ENCODE results near the gene CREBBP. TPM values are rescaled to one million over a fixed set of nuclear protein-coding genes. Genes with fewer than 3 reads are reported as not detected.

Gene CREBBP
- total RNA-seq, 4 donors from 2014 or later: 67.1 to 106 (median 91.0) TPM

DNA sequence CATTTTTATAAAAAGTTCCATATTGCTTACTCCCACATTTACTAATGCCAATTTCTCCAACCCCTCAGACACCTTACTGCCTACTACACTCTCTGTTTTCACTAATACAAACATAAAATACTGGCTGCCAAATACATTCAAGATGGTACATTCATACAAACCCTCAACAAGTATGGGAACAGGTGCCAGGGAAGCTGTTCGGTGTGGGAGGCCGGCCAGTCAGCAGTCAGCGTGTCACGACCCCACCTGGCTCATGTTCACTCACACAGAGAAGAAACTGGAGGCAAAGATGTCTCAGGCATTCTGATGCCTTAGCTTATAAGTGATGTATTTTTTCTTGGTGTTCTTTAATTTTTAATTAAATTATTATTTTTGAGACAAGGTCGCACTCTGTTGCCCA is 120.8 kb downstream of the CREBBP start:
- Histone ChIP-seq H3K4me3 (no peak overlapping the region), H3K4me1 (peaks cover 0 to 28% (median 6%) of the 10 kb centered on the region in 4 donors), H3K9me3 (no peaks in the 10 kb centered on the region), H3K27ac (no peak overlapping the region), H3K36me3 (peaks cover 0 to 87% (median 27%) of the 10 kb centered on the region in 3 donors), H3K27me3 (no peaks in the 10 kb centered on the region)
- TF ChIP-seq EP300 (IDR thresholded peaks at IDR 0.05) (no peak), CTCF (IDR thresholded peaks at IDR 0.05) (no peak), POLR2A (IDR thresholded peaks at IDR 0.05) (no peak)
- WGBS, 2 donors: 75 to 93% methylated on average over 5 of the region's 5 CpGs
- no peak for DNase-seq (ENCODE audit: low spot score in 2 of 2)

- TF ChIP-seq POLR2A (IDR thresholded peaks at IDR 0.05) (no peak), EP300 (IDR thresholded peaks at IDR 0.05) (no peak), CTCF (IDR thresholded peaks at IDR 0.05) (no peak)
- H3K9me3 ChIP-seq: no peaks in the 10 kb centered on the region
- 79 to 83% methylated on average over 9 of the region's 9 CpGs for WGBS, 2 donors
- DNase-seq (ENCODE audit: low spot score in 2 of 2): no peak
- no peaks in the 10 kb centered on the region for H3K27me3 ChIP-seq
- H3K4me1 ChIP-seq: peaks cover 0 to 19% (median 0%) of the 10 kb centered on the region in 4 donors
- H3K4me3 ChIP-seq: no peak overlapping the region
- H3K36me3 ChIP-seq: peaks cover 0 to 77% (median 27%) of the 10 kb centered on the region in 3 donors
- no peak overlapping the region for H3K27ac ChIP-seq
These were observed 124.4 kb downstream of the CREBBP start for GRCh38 chr16:3756113-3756512.

- H3K9me3 ChIP-seq: no peaks in the 10 kb centered on the region
- no peak for DNase-seq (ENCODE audit: low spot score in 2 of 2)
These were observed 125.3 kb downstream of the CREBBP start for GRCh38 chr16:3755249-3755648.

DNA sequence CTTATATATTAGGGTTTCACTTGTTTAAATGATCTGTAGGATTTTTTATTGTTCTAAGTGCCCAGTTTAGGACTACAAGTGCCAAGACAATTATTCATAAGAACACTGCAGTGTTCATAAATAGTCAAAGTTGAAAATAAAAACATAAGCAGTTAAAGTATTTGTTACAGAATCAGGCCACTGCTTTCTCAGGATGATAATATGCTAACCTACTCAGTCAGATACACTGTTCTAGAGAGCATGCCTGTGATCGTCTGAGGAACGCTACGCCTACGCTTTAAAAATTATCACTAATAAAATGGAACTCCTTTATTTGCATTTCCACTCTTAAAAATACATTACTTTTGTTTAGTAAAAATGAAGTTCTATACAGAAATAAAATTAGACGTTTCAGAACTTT is 125.7 kb downstream of the CREBBP start:
- Histone ChIP-seq H3K27me3 (no peaks in the 10 kb centered on the region), H3K27ac (no peak overlapping the region), H3K4me1 (peaks cover 0 to 12% (median 0%) of the 10 kb centered on the region in 4 donors), H3K9me3 (no peaks in the 10 kb centered on the region), H3K4me3 (no peak overlapping the region), H3K36me3 (peaks cover 0 to 85% (median 27%) of the 10 kb centered on the region in 3 donors)
- DNase-seq (ENCODE audit: low spot score in 2 of 2): no peak
- 78 to 82% methylated on average over 5 of the region's 5 CpGs for WGBS, 2 donors
- TF ChIP-seq CTCF (IDR thresholded peaks at IDR 0.05) (no peak), EP300 (IDR thresholded peaks at IDR 0.05) (no peak), POLR2A (IDR thresholded peaks at IDR 0.05) (no peak)

More at GRCh38 chr16:3755249-3755648, 125.3 kb downstream of the CREBBP start:
- Histone ChIP-seq H3K27ac (no peak overlapping the region), H3K4me1 (peaks cover 0 to 14% (median 0%) of the 10 kb centered on the region in 4 donors), H3K4me3 (no peak overlapping the region), H3K36me3 (peaks cover 0 to 83% (median 27%) of the 10 kb centered on the region in 3 donors), H3K27me3 (no peaks in the 10 kb centered on the region)
- WGBS, 2 donors: 76 to 78% methylated on average over 4 of the region's 4 CpGs
- no peak for TF ChIP-seq EP300 (IDR thresholded peaks at IDR 0.05)
- no peak for TF ChIP-seq POLR2A (IDR thresholded peaks at IDR 0.05)

DNA sequence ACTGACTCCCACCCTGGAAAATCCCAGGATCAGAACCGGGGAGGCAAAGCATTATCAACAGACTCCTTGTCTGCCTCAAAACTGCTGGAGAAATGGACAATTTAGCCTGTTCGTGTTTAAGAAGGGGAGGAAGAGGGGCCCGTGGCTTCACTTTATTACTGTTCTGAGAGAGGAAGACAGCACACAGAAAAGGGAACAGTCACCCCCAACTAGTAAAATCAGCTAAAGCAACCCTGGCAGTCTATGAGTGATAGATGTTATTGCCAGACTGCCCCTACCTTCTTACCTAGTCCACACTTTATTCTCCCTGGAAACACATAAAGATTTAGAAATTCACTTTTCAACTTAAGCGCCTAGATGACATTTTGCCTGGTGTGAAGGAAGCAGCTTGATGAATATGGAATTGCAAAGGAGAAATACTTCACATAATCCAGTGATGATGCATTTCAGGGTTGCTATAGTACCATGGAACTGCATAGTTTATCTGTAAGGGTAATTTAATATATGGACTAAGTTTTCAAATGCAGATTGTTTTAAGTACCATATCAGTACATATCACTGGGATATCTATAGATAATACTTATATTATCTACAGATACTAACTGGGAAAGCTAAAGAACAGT is 126.3 kb downstream of the CREBBP start:
- no peak overlapping the region for H3K4me3 ChIP-seq
- peaks cover 0 to 8% (median 0%) of the 10 kb centered on the region in 4 donors for H3K4me1 ChIP-seq
- 79 to 81% methylated on average over 4 of the region's 4 CpGs for WGBS, 2 donors
- no peaks in the 10 kb centered on the region for H3K27me3 ChIP-seq
- DNase-seq (ENCODE audit: low spot score in 2 of 2): no peak
- no peak for TF ChIP-seq EP300 (IDR thresholded peaks at IDR 0.05)
- no peak for TF ChIP-seq POLR2A (IDR thresholded peaks at IDR 0.05)
- no peak for TF ChIP-seq CTCF (IDR thresholded peaks at IDR 0.05)
- no peaks in the 10 kb centered on the region for H3K9me3 ChIP-seq
- peaks cover 0 to 85% (median 26%) of the 10 kb centered on the region in 3 donors for H3K36me3 ChIP-seq
- no peak overlapping the region for H3K27ac ChIP-seq
